Adrenal gland (tissue), 12 donors: Measurements from ENCODE around the gene STON2. TPM values are rescaled to one million over a fixed set of nuclear protein-coding genes. Genes with fewer than 3 reads are reported as not detected.
"Not testable (repeated sequence)": the region's sequence is repeated elsewhere in the genome, so short reads cannot be mapped to it uniquely, and the experiment has no call there.

Experiments used
- DNase-seq, 7 donors: peaks; one replicate each; pipeline ENCODE4 v3.0.0-alpha.2; 2019 to 2020
- H3K27ac ChIP-seq, 5 donors: fragments of 200-600 bp; sonication (generic) in 4 of 5; 1 replicate in 3 of 5; 2 replicates in 2 of 5; pipeline versions ENCODE4 v1.5.1 to v1.8.0; 2016 to 2020; ENCODE audit warnings: mild to moderate bottlenecking in 1 of 5
- H3K27me3 ChIP-seq: fragments of 200-600 bp; 2 replicates; pipeline ENCODE4 v1.8.0; 2021
- H3K36me3 ChIP-seq, 2 donors: fragments of 200-600 bp; replicated peaks in 1 of 2; 1 replicate in 1 of 2; 2 replicates in 1 of 2; pipeline versions ENCODE4 v1.5.1 to v1.8.0; 2018 to 2022
- H3K4me1 ChIP-seq, 2 donors: fragments of 200-600 bp; replicated peaks in 1 of 2; 1 replicate in 1 of 2; 2 replicates in 1 of 2; pipeline versions ENCODE4 v1.5.1 to v1.8.0; 2018 to 2021
- H3K4me3 ChIP-seq, 4 donors: fragments of 200-600 bp; sonication (generic) in 3 of 4; one replicate each; pipeline ENCODE4 v1.5.1; 2016 to 2018
- H3K9me3 ChIP-seq, 3 donors: fragments of 200-600 bp; sonication (generic) in 1 of 3; replicated peaks in 1 of 3; 1 replicate in 2 of 3; 2 replicates in 1 of 3; pipeline versions ENCODE4 v1.5.1 to v1.8.0; 2016 to 2021
- POLR2A ChIP-seq, 2 donors: fragments of 450-650 bp; IDR thresholded peaks; one replicate each; pipeline ENCODE4 v1.6.1; 2017; ENCODE audit warnings: antibody characterized with exemption in 2 of 2, mild to moderate bottlenecking in 2 of 2, moderate library complexity in 1 of 2
- WGBS, 4 donors: extraction: QIAGEN DNeasy Blood & Tissue Kit in 2 of 4; methylation state at CpG; one replicate each; pipeline versions ENCODE4 v1.1.5 to v1.1.7; 2013 to 2017; 5-methylcytosine and 5-hydroxymethylcytosine counted together
- intact Hi-C, 2 donors: fragments of 100-400 bp; cut with DNase I; formaldehyde crosslinking; loops; one replicate each; pipeline versions ENCODE4 v1.14.1 to v1.15.0; 2022 to 2023
- polyA plus RNA-seq, 3 donors: library from polyadenylated mRNA; stranded (reverse); fragments of 200-250 nt in 2 of 3; fragments of 350-450 nt in 1 of 3; fragmentation: Illumina TruSeq in 1 of 3; extraction: RNeasy Lipid Tissue Mini Kit (QIAGEN cat#74804) in 1 of 3; gene quantifications; one replicate each; pipeline ENCODE4 v1.2.3, GENCODE V29; 2013 to 2014
- total RNA-seq, 9 donors: library from RNA; depleted of rRNA in 4 of 9; stranded (reverse); fragments of >200 nt in 4 of 9; fragments of 120-200 nt in 1 of 9; fragmentation: NEBNext Ultra II Directional in 1 of 9; extraction: Animal tissue kit (Norgen Biotek cat#: 25700) in 1 of 9; gene quantifications; one replicate each; pipeline versions ENCODE4 v1.1.0 to v1.2.4, GENCODE V29; 2013 to 2023
- TF ChIP-seq, protein P1 (sequence below), 6 experiments: fragments of 450-650 bp in 4 of 6; fragments of 200-600 bp in 2 of 6; sonication (generic) in 1 of 6; IDR thresholded peaks; 1 replicate in 5 of 6; 2 replicates in 1 of 6; pipeline versions ENCODE4 v1.5.1 to v1.8.0; 2016 to 2021; ENCODE audit warnings: antibody characterized with exemption in 6 of 6, mild to moderate bottlenecking in 2 of 6, moderate library complexity in 1 of 6
- donor health status: healthy with polysubstance abuse.
- donor health status: Bipolar disorder and iron deficiency.
- donor health status: DM: yes; HTN: yes; CAD: no.
- donor health status: DM: no; HTN: no; CAD: no.
- donor health status: DM: no; HTN: no; CAD: no.
- donor health status: DM: yes; HTN: yes; CAD: no.

STON2 gene
- total and polyA plus RNA-seq, 12 donors: 0.62 to 15.4 (median 6.7) TPM

DNA sequence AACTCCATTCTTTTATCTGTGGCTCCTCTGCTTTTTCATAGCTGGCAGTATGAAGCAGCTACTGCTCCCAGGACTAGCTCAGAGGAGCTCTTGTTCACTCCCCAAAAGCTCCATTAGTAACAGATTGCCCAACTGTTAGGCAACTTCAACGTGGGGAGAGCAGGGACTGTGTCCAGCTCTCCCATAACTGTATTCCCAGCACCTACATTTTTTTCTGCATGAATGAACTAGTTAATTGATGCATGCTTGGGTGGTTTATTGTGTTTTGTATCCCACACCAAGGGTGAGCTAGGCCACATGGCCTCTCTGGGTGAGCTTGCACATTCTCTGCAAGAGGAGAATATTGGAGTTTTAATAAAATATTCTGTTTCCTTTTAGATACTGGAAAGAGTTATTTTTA lies 15.2 kb downstream of the STON2 start:
- H3K36me3 ChIP-seq: no peaks in the 10 kb centered on the region
- H3K4me1 ChIP-seq: no peaks in the 10 kb centered on the region
- intact Hi-C loops: no loop called here
- DNase-seq: no peak
- 44 to 60% (median 57%) methylated on average over 1 of the region's 1 CpG for WGBS, 4 donors
- no peak overlapping the region for H3K27ac ChIP-seq
- no peak for TF ChIP-seq POLR2A (IDR thresholded peaks at IDR 0.05)
- H3K4me3 ChIP-seq: no peak overlapping the region
- H3K9me3 ChIP-seq: no peaks in the 10 kb centered on the region
- H3K27me3 ChIP-seq: no peaks in the 10 kb centered on the region

DNA sequence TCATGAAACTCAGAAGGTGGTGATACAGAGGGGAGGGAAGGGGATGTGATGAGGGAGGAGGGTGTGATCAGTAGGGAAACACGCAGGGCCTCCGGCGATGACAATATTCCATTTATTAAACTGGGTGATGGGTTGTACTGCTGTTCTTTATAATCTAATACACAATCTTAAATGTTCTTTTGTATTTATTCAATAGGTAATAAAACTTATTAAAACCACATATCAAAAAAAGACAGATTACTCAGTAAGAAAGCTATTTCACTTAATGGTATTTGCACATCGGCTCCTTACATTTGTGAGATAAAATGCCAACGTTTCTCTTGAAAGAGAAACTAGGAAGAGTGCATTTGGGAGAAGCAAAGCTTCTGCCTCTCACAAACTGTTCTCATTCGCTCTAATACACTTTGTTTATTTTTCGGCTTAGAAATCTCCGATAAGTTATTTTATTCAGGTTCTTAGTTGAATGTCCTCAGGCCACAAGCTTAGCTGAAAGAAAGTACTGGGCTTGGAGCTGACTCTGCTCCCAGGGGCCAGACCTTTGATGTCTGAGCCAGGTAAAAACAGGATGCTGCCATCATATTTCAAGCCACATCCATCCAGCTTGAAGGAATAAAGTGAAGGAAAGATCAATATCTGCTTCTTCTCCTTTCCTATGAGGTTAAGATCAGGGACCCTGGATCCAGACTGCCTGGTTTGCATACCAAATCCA lies 17.5 kb downstream of the STON2 start:
- Histone ChIP-seq H3K27ac (no peak overlapping the region), H3K27me3 (no peaks in the 10 kb centered on the region), H3K4me3 (no peak overlapping the region), H3K36me3 (no peaks in the 10 kb centered on the region), H3K4me1 (no peaks in the 10 kb centered on the region), H3K9me3 (no peaks in the 10 kb centered on the region)
- WGBS, 4 donors: 80 to 82% (median 81%) methylated on average over 8 of the region's 8 CpGs
- intact Hi-C loops: no loop called here
- no peak for DNase-seq
- TF ChIP-seq, protein P1, sequence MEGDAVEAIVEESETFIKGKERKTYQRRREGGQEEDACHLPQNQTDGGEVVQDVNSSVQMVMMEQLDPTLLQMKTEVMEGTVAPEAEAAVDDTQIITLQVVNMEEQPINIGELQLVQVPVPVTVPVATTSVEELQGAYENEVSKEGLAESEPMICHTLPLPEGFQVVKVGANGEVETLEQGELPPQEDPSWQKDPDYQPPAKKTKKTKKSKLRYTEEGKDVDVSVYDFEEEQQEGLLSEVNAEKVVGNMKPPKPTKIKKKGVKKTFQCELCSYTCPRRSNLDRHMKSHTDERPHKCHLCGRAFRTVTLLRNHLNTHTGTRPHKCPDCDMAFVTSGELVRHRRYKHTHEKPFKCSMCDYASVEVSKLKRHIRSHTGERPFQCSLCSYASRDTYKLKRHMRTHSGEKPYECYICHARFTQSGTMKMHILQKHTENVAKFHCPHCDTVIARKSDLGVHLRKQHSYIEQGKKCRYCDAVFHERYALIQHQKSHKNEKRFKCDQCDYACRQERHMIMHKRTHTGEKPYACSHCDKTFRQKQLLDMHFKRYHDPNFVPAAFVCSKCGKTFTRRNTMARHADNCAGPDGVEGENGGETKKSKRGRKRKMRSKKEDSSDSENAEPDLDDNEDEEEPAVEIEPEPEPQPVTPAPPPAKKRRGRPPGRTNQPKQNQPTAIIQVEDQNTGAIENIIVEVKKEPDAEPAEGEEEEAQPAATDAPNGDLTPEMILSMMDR (IDR thresholded peaks at IDR 0.05): no peak
- TF ChIP-seq POLR2A (IDR thresholded peaks at IDR 0.05): no peak

GRCh38 chr14:81380009-81380408 lies 20.1 kb downstream of the STON2 start:
- intact Hi-C loops, H3K4me1 ChIP-seq, H3K27ac ChIP-seq, H3K4me3 ChIP-seq, H3K9me3 ChIP-seq, H3K27me3 ChIP-seq, DNase-seq, H3K36me3 ChIP-seq: not testable (repeated sequence)
- 48 to 79% (median 64%) methylated on average over 2 of the region's 2 CpGs for WGBS, 4 donors

- intact Hi-C loops: no loop called here
- no peak for DNase-seq
- Histone ChIP-seq H3K36me3 (no peaks in the 10 kb centered on the region), H3K27ac (no peak overlapping the region), H3K9me3 (no peaks in the 10 kb centered on the region), H3K27me3 (no peaks in the 10 kb centered on the region), H3K4me1 (no peaks in the 10 kb centered on the region), H3K4me3 (no peak overlapping the region)
- 76 to 89% (median 81%) methylated on average over 1 of the region's 1 CpG for WGBS, 4 donors
- TF ChIP-seq, protein P1 (IDR thresholded peaks at IDR 0.05): no peak
Observed at GRCh38 chr14:81371802-81372201, 28.3 kb downstream of the STON2 start.

DNA sequence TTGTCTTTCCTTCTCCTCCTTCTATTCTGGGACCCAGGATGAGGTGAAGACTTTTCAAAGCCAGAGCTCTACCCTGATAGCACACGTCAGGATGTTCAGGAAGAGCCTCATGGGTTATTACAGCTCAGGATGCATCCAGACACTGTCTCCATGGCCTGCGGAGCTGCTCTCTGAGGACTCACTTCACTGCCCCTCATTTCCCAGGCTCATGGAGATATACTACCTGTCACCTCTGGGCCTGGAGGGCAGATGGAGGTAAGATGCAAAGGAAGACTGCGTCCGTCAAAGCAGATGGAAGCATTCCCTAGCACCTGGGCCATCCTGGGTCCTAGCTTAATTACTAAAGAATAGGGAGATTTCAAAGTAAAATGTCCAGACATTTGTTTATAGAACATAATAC lies 32.6 kb downstream of the STON2 start:
- intact Hi-C loops: no loop called here
- Histone ChIP-seq H3K9me3 (no peaks in the 10 kb centered on the region), H3K4me3 (no peak overlapping the region), H3K36me3 (no peaks in the 10 kb centered on the region), H3K27me3 (no peaks in the 10 kb centered on the region), H3K27ac (no peak overlapping the region), H3K4me1 (no peaks in the 10 kb centered on the region)
- TF ChIP-seq, protein P1 (IDR thresholded peaks at IDR 0.05): no peak
- no peak for DNase-seq
- 69 to 80% (median 71%) methylated on average over 4 of the region's 4 CpGs for WGBS, 4 donors
